ENCODE data around the gene TNS1. TPM values are rescaled to one million over a fixed set of nuclear protein-coding genes. Genes with fewer than 3 reads are reported as not detected.

The TNS1 gene
- total RNA-seq, 1 experiment from 2014 or later: 3.0 TPM

GRCh38 chr2:217939220-217939619 is 63.6 kb downstream of the TNS1 start:
- no peak for DNase-seq
- Histone ChIP-seq H3K4me3 (no peak overlapping the region), H3K36me3 (no peaks in the 10 kb centered on the region), H3K4me1 (no peaks in the 10 kb centered on the region; the same call in 1 of the 2 replicates), H3K9me3 (replicated peaks) (no peaks in the 10 kb centered on the region), H3K27me3 (0 out of 2 replicates have a peak, but pooled peaks cover 3% of the 10 kb centered on the region), H3K27ac (no peak overlapping the region)

- H3K4me3 ChIP-seq: no peak overlapping the region
- no peaks in the 10 kb centered on the region; the same call in 1 of the 2 replicates for H3K4me1 ChIP-seq
- H3K36me3 ChIP-seq: no peaks in the 10 kb centered on the region
- no peaks in the 10 kb centered on the region for H3K27me3 ChIP-seq
- H3K9me3 ChIP-seq (replicated peaks): no peaks in the 10 kb centered on the region
- DNase-seq: no peak
- no peak overlapping the region for H3K27ac ChIP-seq
Measured at GRCh38 chr2:217938036-217938435, 64.8 kb downstream of the TNS1 start.

GRCh38 chr2:217937446-217937845 is 65.3 kb downstream of the TNS1 start:
- no peaks in the 10 kb centered on the region for H3K27me3 ChIP-seq
- no peaks in the 10 kb centered on the region for H3K9me3 ChIP-seq (replicated peaks)
- no peaks in the 10 kb centered on the region; the same call in 1 of the 2 replicates for H3K4me1 ChIP-seq
- H3K36me3 ChIP-seq: no peaks in the 10 kb centered on the region
- no peak for DNase-seq
- no peak overlapping the region for H3K4me3 ChIP-seq
- H3K27ac ChIP-seq: no peak overlapping the region

DNA sequence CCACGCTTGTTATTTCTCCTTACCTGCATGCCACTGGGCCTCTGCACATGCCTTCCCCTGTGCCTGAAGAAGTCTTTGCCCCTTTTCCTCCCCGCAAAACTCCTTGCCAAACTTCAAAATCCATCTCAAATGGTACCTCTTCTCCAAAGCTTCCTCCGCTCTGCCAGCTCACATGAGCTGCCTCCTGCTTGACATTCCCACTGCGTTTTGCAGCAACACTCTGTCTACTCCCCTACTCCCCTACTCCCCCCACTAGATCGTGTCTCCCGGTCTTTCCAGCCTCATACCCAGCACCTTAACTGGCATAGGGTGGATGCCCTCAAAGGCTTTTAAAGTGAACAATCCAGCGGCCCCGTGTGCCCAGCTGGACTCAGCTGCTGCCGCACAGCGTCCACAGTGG is 65.8 kb downstream of the TNS1 start:
- Histone ChIP-seq H3K4me1 (no peaks in the 10 kb centered on the region; the same call in 1 of the 2 replicates), H3K4me3 (no peak overlapping the region), H3K36me3 (no peaks in the 10 kb centered on the region), H3K27me3 (no peaks in the 10 kb centered on the region), H3K27ac (no peak overlapping the region), H3K9me3 (replicated peaks) (no peaks in the 10 kb centered on the region)
- no peak for DNase-seq

GRCh38 chr2:217935901-217936684 is 66.7 kb downstream of the TNS1 start:
- H3K36me3 ChIP-seq: no peaks in the 10 kb centered on the region
- H3K4me1 ChIP-seq: no peaks in the 10 kb centered on the region; the same call in 1 of the 2 replicates
- H3K27me3 ChIP-seq: no peaks in the 10 kb centered on the region
- no peak overlapping the region for H3K4me3 ChIP-seq
- no peaks in the 10 kb centered on the region for H3K9me3 ChIP-seq (replicated peaks)
- no peak for DNase-seq
- H3K27ac ChIP-seq: no peak overlapping the region

GRCh38 chr2:217935235-217935879 is 67.4 kb downstream of the TNS1 start:
- H3K9me3 ChIP-seq (replicated peaks): no peaks in the 10 kb centered on the region
- H3K36me3 ChIP-seq: no peaks in the 10 kb centered on the region
- no peaks in the 10 kb centered on the region; the same call in 1 of the 2 replicates for H3K27me3 ChIP-seq
- no peak overlapping the region for H3K4me3 ChIP-seq
- DNase-seq: no peak
- H3K4me1 ChIP-seq: no peaks in the 10 kb centered on the region; the same call in 1 of the 2 replicates
- no peak overlapping the region for H3K27ac ChIP-seq

DNA sequence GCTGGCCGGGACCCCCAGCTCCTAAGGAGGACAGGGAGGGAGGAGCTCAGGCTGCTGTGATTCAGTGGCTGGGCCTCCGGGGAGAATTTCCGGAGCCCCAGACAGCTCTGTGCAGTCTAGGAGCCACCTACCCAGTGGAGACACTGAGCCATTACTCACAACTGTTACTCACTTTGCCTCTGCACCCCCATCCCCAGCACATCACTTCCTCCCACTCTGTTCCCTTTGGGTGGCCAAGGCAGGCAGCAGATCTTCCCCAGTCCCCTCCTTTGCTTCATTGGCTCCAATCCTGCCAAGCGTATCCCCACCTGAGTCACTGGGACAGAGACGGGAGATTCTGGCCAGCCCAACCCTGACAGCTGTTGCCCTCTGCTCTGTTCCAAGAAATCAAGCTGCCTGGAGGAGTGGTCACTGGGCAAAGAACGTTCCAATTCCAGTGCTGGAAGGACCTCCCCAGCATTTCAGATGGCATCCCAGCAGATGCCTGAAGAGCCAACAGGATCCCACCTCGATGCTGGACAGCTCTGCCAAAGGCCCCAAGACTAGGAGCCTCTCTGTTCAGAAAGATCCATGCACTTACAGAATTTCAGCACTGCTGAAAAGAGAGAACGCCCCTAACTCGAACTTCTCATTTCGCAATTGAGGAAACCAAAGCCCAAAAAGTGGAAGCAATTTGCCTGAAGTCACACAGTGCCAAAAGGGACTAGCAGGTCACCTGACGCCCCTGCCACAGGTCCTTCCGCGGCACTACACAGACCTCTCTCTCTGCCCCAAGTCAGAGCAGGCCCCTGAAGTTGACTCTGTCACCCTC is 68.3 kb downstream of the TNS1 start:
- no peak overlapping the region for H3K27ac ChIP-seq
- DNase-seq: peak; percentile 27 to 31
- H3K27me3 ChIP-seq: no peaks in the 10 kb centered on the region; the same call in 1 of the 2 replicates
- H3K4me3 ChIP-seq: no peak overlapping the region
- H3K9me3 ChIP-seq (replicated peaks): no peaks in the 10 kb centered on the region
- no peaks in the 10 kb centered on the region; the same call in 1 of the 2 replicates for H3K4me1 ChIP-seq
- H3K36me3 ChIP-seq: no peaks in the 10 kb centered on the region

DNA sequence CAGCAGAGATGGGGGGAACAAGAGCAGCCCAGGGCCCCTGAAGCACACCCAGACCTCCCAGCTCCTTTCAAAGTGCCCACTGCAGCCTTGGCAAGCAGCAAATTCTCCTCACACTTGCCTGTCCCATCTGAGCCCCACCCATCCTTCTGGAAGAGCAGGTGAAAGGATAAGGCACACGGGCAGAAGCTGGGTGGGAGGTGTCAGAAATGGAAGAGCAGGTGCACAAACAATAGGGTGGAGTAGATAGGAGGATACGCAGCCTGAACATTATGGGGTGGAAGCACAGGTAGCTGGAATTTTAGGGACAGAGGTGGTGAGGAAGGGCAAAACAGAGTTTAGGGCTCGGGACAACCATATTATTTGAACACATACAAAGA is 69.2 kb downstream of the TNS1 start:
- H3K27me3 ChIP-seq: no peaks in the 10 kb centered on the region; the same call in 1 of the 2 replicates
- no peak overlapping the region for H3K27ac ChIP-seq
- no peak overlapping the region for H3K4me3 ChIP-seq
- H3K9me3 ChIP-seq (replicated peaks): no peaks in the 10 kb centered on the region
- no peaks in the 10 kb centered on the region for H3K36me3 ChIP-seq
- H3K4me1 ChIP-seq: no peaks in the 10 kb centered on the region; the same call in 1 of the 2 replicates
- DNase-seq: no peak

- no peaks in the 10 kb centered on the region for H3K9me3 ChIP-seq (replicated peaks)
- no peak overlapping the region for H3K4me3 ChIP-seq
- no peaks in the 10 kb centered on the region; the same call in 1 of the 2 replicates for H3K27me3 ChIP-seq
- no peaks in the 10 kb centered on the region for H3K36me3 ChIP-seq
- no peaks in the 10 kb centered on the region; the same call in 1 of the 2 replicates for H3K4me1 ChIP-seq
- no peak for DNase-seq
- no peak overlapping the region for H3K27ac ChIP-seq
Measured at GRCh38 chr2:217932803-217933616, 69.8 kb downstream of the TNS1 start.

DNA sequence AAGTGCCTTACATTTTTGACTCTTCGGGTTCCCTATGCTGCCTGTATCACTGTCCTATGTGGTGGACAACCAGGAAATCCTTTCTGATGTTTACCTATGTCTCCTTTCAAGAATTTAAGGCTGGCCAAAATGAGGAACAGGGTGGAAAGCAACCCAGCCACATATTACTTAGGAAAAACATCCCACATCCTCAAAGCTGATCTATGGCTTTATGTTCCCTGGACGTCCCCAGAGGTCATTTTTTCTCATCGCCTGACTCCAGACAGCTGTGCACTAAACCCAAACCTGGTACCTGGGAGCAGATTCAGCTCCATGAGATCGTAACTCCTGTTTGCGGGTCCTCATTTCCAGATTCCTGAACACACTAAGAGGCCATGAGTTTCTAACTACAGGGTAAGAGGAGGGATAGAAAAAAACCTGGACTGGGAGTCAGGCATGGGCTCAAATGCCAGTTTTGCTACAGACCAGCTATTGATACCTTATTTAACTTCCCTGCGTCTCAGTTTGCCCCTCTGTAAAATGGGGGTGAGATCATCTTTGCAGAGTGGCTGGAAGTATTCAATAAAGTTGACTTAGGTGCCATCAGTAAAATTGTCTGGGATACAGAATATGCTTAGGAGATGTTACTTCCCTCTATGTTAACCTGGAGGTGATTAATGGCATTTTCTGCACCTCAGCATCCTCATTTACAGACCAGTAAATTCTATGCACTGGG is 70.8 kb downstream of the TNS1 start:
- no peak overlapping the region for H3K4me3 ChIP-seq
- H3K9me3 ChIP-seq (replicated peaks): no peaks in the 10 kb centered on the region
- no peaks in the 10 kb centered on the region for H3K4me1 ChIP-seq
- H3K27ac ChIP-seq: no peak overlapping the region
- H3K27me3 ChIP-seq: no peaks in the 10 kb centered on the region; the same call in 1 of the 2 replicates
- no peak for DNase-seq
- no peaks in the 10 kb centered on the region for H3K36me3 ChIP-seq

DNA sequence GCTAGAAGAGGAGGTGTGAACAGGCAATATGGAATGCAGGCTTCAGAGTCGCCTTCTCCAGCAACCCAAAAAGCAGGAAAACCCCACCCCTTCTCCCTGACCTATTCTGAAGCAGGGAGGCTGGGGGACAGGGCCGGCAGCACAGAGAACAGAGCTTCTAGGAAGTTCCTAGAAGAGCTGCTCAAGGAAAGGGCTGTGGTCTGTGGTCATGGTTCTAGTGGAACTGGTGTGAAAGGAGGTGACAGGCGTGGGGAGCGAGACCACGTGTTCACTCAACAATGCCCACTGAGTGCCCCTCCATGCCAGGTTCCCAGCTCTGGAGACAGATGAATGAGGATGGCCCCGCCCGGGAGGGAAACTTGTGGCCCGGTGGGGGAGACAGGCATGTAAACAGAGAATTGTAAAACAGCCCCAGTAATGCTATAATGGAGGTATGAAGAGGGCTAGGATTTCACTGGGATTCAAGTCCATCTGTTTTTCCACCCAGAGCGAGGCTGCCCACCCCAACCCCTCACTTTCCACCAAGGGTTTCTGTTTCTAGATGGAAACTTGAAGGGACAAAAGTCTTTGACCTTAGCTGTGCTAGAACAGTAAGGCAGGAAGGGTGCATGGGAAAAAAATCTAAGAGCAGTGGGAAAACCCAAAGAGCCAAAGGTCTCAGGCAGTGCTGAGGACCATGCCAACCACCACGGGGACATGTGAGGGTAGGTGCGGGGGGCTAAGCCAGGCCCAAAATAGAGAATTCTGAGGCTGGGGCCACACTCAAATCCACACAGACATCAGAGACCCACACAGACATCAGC is 71.8 kb downstream of the TNS1 start:
- no peak overlapping the region for H3K27ac ChIP-seq
- H3K36me3 ChIP-seq: no peaks in the 10 kb centered on the region
- H3K4me3 ChIP-seq: no peak overlapping the region
- H3K4me1 ChIP-seq: no peaks in the 10 kb centered on the region
- H3K27me3 ChIP-seq: no peaks in the 10 kb centered on the region; the same call in 1 of the 2 replicates
- H3K9me3 ChIP-seq (replicated peaks): no peaks in the 10 kb centered on the region
- DNase-seq: no peak

DNA sequence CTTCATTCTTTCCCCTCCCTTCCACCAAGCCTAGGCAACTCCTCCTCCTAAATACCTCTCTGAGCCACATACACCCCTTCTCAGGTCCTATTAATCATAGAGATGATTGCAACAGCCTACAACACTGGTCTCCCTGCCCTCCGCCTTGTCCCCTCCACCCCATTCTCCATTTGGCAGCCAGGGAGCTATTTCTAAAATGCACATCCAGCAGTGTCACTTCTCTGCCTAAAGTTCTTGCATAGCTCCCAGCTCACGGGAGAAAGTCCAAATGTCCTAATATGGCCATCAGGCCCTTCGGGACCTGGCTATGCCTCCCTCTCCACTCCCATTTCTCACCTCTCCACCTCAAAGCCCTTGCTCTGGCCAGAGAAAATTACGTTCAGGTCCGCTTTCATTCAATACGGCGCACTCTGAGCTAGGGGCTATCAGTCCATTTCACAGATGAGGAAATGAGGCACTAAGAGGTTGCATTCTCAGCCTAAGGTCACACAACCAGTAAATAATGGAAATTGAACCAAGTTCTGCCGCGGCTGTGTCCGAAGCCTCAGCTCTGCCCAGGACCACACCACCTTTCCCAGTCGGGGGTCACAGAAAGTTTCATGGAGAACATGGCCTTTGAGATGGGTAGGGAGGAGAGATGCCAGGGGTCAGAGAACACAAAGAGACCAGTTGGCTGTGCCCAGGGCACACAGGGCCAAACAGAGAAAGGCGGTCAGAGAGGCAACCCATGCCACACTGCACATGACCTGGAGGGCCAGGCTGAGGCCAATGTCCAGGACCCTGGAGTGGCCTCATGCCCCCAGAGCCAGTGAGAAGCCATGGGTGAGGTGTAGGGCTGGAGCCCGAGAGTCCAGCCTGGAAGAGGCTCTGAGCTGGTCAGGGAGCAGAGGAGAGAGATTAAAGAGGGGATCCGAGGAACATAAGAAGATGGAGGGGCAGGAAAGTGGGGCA is 72.8 kb downstream of the TNS1 start:
- Histone ChIP-seq H3K4me3 (no peak overlapping the region), H3K9me3 (replicated peaks) (no peaks in the 10 kb centered on the region), H3K4me1 (no peaks in the 10 kb centered on the region), H3K36me3 (no peaks in the 10 kb centered on the region), H3K27ac (no peak overlapping the region), H3K27me3 (no peaks in the 10 kb centered on the region; the same call in 1 of the 2 replicates)
- DNase-seq: no peak
